Testis (tissue), 2 donors: Measurements from ENCODE around the gene RFXANK.

Experiments
- POLR2A ChIP-seq: fragments of 450-650 bp; IDR thresholded peaks from one replicate; pipeline ENCODE4 v1.6.1; 2017; ENCODE audit warnings: antibody characterized with exemption, mild to moderate bottlenecking, moderate library complexity
- TF ChIP-seq, protein P1 (sequence below), 3 experiments: fragments of 450-650 bp in 2 of 3; fragments of 200-600 bp in 1 of 3; sonication (generic) in 1 of 3; IDR thresholded peaks; one replicate each; pipeline ENCODE4 v1.5.1; 2016 to 2019; ENCODE audit warnings: antibody characterized with exemption in 3 of 3, mild to moderate bottlenecking in 2 of 3, moderate library complexity in 1 of 3

DNA sequence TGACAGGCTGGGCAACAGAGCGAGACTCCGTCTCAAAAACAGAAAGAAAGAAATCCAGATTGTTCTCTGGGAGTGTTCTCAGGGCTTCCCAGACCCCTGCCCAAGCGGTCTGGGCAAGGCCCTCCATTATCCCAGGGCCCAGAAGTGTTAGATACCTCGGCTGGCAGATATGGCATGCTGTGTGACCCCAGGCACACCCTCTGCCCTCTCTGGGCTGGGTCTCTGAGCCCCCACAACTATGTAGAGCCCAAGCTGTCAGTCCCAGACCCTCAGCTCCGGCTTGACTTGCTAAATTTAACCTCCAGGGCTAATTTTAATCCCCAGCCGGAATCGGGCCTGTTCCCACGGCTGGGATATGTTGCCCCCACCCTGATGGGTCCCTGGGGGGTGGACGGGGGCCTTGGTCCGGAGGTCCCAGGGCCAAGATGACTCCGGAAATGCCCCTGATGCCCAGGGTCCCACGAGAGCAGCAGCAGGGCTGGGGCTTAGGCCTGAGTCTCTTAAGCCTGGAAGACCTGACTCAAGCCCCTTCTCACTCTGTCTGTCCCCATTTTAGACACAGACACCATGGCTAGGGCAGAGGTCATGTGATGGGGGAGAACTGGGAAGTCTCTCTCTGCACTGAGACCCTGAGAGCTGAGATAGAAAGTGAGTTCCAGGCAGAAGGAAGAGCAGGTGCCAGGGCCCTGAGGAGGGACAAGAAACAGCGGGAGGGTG, 39.2 kb upstream of the RFXANK start:
- TF ChIP-seq, protein P1, sequence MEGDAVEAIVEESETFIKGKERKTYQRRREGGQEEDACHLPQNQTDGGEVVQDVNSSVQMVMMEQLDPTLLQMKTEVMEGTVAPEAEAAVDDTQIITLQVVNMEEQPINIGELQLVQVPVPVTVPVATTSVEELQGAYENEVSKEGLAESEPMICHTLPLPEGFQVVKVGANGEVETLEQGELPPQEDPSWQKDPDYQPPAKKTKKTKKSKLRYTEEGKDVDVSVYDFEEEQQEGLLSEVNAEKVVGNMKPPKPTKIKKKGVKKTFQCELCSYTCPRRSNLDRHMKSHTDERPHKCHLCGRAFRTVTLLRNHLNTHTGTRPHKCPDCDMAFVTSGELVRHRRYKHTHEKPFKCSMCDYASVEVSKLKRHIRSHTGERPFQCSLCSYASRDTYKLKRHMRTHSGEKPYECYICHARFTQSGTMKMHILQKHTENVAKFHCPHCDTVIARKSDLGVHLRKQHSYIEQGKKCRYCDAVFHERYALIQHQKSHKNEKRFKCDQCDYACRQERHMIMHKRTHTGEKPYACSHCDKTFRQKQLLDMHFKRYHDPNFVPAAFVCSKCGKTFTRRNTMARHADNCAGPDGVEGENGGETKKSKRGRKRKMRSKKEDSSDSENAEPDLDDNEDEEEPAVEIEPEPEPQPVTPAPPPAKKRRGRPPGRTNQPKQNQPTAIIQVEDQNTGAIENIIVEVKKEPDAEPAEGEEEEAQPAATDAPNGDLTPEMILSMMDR (IDR thresholded peaks at IDR 0.05) = no peak
- no peak for TF ChIP-seq POLR2A
